Sciatic nerve (tissue), 2 donors: ENCODE data around the gene TRIM63. TPM values are rescaled to one million over a fixed set of nuclear protein-coding genes. Genes with fewer than 3 reads are reported as not detected.

Experiments
- ATAC-seq: fragments of 200-7000 bp; cut with Tn5 transposase; one replicate; pipeline ENCODE4 v1.9.1; 2020; ENCODE audit warnings: mild to moderate bottlenecking, moderate library complexity
- DNase-seq: peaks from one replicate; pipeline ENCODE4 v3.0.0-alpha.2; 2020; ENCODE audit warnings: low spot score
- intact Hi-C: fragments of 100-400 bp; cut with DNase I; formaldehyde crosslinking; loops from one replicate; pipeline ENCODE4 v1.14.2; 2022
- total RNA-seq: library from RNA; stranded (reverse); fragmentation: NEBNext Ultra II Directional; extraction: Animal tissue kit (Norgen Biotek cat#: 25700); gene quantifications from one replicate; pipeline ENCODE4 v1.2.1, GENCODE V29; 2021
- donor health status: DM: no; HTN: no; CAD: no.
- donor health status: DM: no; HTN: no; CAD: no.

Gene TRIM63
- total RNA-seq, 1 donor from 2014 or later, result 0.18 TPM

DNA sequence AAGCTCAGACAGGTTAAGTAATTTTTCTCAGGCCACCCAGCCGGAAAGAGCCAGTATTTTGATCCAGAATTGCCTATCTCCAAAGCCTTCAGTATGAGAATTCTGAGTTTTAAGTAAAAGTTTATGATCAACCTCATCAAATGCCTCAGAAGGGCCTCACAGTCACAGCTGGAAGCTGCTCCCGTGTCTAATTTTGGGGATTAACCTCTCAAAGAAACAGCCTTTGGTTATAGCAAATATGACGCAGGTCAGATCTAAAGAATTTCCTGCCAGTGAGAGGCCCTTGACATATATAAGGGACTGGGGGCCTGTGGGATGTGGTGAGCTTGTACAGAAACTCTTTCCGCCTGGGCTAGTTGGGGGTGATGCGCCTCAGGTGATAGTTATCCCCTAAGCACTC is 43.6 kb downstream of the TRIM63 start:
- ATAC-seq, result no peak
- intact Hi-C loops, result no loop called here
- no peak for DNase-seq

- ATAC-seq (no peak), DNase-seq (no peak)
- intact Hi-C loops, result no loop called here
These were observed 44.4 kb downstream of the TRIM63 start for GRCh38 chr1:26023009-26023408.

DNA sequence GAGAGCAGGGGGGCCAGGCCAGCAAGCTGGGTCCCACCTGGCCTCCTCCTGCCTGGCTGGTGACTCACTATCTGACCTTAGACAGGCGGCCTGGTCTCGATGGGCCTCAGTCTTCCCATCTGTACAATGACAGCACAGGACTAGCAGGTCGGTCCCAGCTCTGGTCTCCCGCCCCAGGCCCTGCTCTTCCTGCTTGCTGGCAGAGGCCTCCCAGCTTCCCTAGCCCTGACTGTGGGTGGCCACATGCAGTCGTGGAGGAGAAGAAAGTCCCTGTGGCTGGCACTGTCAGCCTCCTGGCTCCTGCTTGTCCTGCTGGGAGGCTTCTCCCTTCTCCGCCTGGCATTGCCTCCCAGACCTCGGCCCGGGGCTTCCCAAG is 45.0 kb downstream of the TRIM63 start:
- intact Hi-C loops, result no loop called here
- no peak for DNase-seq
- peak; percentile 9 for ATAC-seq

DNA sequence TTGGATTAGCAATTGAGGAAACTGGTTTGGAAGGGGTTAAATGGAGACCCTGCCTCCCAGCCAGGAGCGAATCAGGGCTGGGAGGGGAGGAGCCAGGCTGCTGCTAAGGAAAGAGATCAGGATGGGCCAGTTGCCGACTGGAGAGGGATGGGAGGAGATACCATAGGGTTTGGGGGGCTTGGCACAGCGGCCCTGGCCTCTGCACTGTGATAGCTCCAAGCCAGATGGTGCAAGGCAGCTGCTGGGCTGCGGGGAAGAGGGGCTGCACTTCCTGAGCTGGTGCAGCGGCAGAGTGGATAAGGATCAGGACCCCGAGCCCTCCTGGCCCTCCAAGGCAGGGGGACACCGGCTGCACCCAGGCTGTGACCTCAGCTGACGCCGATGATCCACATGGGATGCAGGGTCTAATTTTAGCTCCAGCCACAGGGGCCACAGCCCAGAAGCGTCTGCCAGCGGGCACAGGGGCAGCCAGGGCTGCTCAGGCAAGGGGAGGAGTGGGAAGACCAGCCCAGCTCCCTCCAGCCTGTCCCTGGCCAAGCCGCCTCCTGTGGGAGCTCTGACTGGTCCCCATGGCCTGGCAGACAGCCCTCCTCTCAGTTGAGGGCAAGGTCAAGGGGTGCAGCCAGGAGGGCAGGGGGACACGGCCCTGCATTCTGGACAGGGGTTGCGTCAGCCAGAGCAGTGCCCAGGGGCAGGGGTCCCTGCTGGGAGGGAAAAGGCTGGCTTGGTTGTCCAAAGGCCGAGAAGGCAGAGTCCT is 45.6 kb downstream of the TRIM63 start, which contains the start of gene EXTL1:
TSS of gene EXTL1 (plus strand) at position 129 of the 757 bp plus-strand sequence. CDS start 872 bp downstream, outside the sequence.
- DNase-seq (no peak), ATAC-seq (peak; percentile 71)
- intact Hi-C loops, result no loop called here

GRCh38 chr1:26020941-26021646 is 46.3 kb downstream of the TRIM63 start:
- ATAC-seq (no peak), DNase-seq (no peak)

GRCh38 chr1:26020330-26020768 is 47.1 kb downstream of the TRIM63 start:
- intact Hi-C loops, result no loop called here
- DNase-seq (no peak), ATAC-seq (peak; percentile 37)

More at GRCh38 chr1:26020941-26021646, 46.3 kb downstream of the TRIM63 start:
- intact Hi-C loops, result no loop called here

DNA sequence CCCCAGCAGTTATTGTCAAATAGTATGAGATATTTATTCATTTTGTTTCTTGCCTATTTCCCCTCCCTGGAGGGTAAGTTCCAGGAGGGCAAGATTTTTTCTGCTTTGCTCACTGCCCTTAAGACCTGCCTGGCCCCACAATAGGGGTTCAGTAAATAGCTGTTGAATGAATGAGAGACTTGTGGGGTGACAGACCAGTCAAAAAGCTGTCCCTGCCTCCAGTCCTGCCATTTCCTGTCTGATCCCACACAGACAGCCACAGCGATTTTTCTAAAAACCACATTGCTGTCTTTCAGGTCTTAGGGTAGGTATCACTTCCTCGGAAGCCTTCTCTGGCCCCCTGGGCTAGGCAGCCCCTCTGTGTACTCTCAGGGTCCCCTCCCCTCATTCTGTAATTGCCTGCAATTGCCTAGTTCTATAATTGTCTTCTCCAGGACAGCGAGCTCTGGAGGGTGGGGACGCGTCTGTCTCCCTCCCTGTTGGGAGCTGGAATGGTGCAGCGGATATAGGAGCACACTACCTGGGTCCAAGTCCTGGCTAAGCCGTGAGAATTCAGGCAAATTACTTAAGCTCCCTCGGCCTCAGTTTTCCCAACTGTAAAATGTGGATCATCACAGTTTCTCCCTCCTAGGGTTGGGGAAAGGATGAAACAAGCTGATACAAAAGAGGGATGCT is 47.7 kb downstream of the TRIM63 start:
- DNase-seq (no peak), ATAC-seq (no peak)
- intact Hi-C loops, result no loop called here

- intact Hi-C loops, result no loop called here
- DNase-seq, result no peak
- no peak for ATAC-seq
These were observed 49.8 kb downstream of the TRIM63 start for GRCh38 chr1:26017606-26018005.

DNA sequence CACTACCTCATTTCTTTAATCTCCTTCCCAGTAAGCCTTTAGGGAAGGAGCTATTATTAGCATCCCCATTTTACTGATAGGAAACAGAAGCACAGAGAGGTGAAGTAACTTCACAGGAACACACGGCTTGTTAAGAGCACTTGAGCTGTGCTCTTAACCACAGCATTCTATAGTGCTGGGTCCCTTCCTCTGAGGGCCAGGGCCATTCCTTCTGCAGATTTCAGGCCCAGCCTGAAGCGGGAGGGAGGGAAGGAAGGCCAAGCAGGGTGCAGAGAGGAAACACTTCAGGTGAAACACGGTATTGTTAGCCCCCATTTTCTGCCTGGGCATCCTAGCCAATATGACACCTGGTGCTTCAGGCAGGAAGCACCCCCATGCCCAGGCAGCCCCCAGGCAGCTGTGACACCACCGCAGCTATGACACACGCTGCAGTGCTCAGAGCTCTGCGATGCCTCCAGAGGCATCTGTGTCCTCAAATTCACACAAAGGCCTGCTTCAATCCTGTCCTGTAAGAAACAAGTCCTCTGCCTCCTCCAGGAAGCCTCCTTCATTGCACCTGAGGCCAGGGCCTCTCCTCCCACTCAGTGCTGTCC is 50.4 kb downstream of the TRIM63 start:
- intact Hi-C loops, result no loop called here
- ATAC-seq, result no peak
- no peak for DNase-seq

GRCh38 chr1:26016258-26016952 is 51.0 kb downstream of the TRIM63 start:
- ATAC-seq, result no peak
- no peak for DNase-seq
- intact Hi-C loops, result no loop called here

- intact Hi-C loops, result no loop called here
- ATAC-seq (peak; percentile 82), DNase-seq (no peak)
These were observed 52.1 kb downstream of the TRIM63 start for GRCh38 chr1:26015358-26015757.

DNA sequence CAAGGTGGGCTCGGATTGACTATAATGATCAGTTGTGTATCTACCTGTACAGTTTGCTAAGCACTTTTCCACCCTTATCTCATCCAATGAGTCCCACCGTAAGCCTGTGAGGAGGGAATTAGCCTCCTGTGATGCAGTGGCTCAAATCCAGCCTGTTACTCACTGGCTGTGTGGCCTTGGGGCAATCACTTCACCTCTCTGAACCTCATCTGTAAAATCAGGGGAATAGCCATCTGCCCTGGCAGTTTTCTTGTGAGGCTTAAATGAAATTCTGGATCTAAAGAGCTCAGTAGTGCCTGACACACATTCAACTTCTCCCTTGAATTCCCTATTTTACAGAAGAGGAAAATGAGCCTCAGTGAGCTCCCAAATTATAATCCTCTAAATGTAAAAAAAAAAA is 53.3 kb downstream of the TRIM63 start:
- ATAC-seq (no peak), DNase-seq (no peak)
- intact Hi-C loops, result no loop called here

- DNase-seq (no peak), ATAC-seq (no peak)
- intact Hi-C loops, result no loop called here
These were observed 54.6 kb downstream of the TRIM63 start for GRCh38 chr1:26012864-26013263.

GRCh38 chr1:26010825-26011224 is 56.6 kb downstream of the TRIM63 start:
- intact Hi-C loops, result no loop called here
- ATAC-seq, result no peak
- no peak for DNase-seq

DNA sequence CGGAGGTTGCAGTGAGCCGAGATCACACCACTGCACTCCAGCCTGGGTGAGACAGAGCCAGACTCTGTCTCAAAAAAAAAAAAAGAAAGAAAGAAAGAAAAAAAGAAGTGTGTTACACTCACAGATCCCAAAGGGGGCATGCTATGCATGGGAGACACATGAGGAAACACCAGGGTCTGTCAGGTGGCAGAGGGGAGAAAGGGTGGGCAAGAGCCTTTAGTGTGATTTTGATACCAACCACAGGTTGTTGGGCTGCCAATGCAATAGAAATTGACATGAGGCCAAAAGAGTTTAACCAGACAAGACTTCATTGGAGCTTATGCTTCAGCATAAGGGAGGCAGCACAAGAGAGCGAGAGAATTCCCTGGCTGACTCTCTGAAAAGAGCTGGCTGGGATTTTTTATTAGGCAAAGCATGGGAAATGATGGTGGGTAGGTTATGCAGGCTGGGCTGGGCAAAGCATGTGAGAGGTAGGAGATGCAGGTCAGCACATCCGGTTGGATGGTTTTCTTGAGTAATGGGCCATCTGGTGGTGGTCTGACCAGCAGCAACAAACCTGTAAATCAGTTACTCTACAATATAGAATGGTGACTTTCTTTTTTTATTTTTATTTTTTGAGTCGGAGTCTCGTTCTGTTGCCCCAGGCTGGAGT is 57.5 kb downstream of the TRIM63 start:
- DNase-seq (no peak), ATAC-seq (no peak)
- intact Hi-C loops, result no loop called here

GRCh38 chr1:26006710-26007109 is 60.7 kb downstream of the TRIM63 start:
- no peak for ATAC-seq
- intact Hi-C loops, result no loop called here

DNA sequence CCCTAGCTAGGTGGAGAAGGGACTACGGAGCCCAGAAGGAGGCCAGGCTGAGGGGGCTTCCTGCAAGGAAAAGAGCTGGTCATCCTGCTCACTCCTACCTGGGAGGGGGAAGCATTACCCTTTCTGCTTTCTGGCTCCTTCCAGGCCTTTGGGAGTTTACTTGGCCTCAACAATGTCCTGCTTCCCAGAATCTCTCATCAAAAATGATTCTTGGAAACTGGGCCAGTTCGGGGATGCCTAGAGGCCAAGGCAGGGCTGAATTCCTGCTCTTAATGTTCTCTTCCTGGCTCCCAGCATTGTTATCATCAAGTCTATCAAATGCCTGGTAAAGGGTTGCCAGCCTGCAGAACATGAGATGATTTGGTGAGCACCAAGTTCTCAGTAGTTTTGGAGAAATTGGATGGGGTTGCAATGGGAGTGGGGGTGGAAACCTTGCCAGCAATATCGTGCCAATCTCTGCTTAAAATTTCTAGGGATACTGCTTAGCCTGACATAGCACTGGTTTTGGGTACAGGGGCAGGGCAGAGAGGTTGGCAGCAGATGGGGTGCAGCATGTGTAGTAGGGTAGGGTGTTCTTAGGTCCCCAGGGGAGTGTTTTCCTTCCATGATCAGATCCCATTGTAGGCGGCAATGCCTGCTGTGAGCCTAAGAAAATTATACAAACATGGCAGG is 61.9 kb downstream of the TRIM63 start:
- peak; percentile 84 for ATAC-seq
- intact Hi-C loops, result no loop called here
- DNase-seq, result no peak

More at GRCh38 chr1:26006710-26007109, 60.7 kb downstream of the TRIM63 start:
- DNase-seq, result no peak

- ATAC-seq (no peak), DNase-seq (no peak)
- intact Hi-C loops, result no loop called here
These were observed 63.7 kb downstream of the TRIM63 start for GRCh38 chr1:26003756-26004155.
